GM21367 (cell line): Measurements from ENCODE around the gene TSPAN6.

Experiments used
- ATAC-seq: cut with Tn5 transposase; IDR thresholded peaks from one replicate; pipeline ENCODE4 v1.9.1; 2021; ENCODE audit not compliant: unreplicated experiment

Gene TSPAN6

GRCh38 chrX:100591256-100592051 is 45.2 kb downstream of the TSPAN6 start:
- no peak for ATAC-seq

- ATAC-seq, result no peak
These were observed 48.7 kb downstream of the TSPAN6 start for GRCh38 chrX:100587861-100588260.

- ATAC-seq, result no peak
These were observed 49.9 kb downstream of the TSPAN6 start for GRCh38 chrX:100586747-100587146.

- ATAC-seq, result no peak
These were observed 52.0 kb downstream of the TSPAN6 start, which contains the start of gene TNMD for GRCh38 chrX:100584611-100585010. TSS of gene TNMD (plus strand) at chrX:100584936. CDS start at chrX:100585019, 83 bp downstream.
